Smooth muscle cell (in vitro differentiated cells): ENCODE data around the gene DGCR2. TPM values are rescaled to one million over a fixed set of nuclear protein-coding genes. Genes with fewer than 3 reads are reported as not detected.

ENCODE experiments used
- DNase-seq: peaks from one replicate; lab custom pipeline; 2025; ENCODE audit not compliant: unreplicated experiment; lab: John Stamatoyannopoulos, UW
- H2AFZ ChIP-seq: fragments of 200-600 bp; sonication (generic); 2 replicates; pipeline ENCODE4 v1.6.0; 2016; ENCODE audit warnings: antibody characterized with exemption, low read depth, mild to moderate bottlenecking
- H3F3A ChIP-seq: fragments of 200-600 bp; sonication (generic); 2 replicates; pipeline ENCODE4 v1.6.0; 2017; ENCODE audit warnings: antibody characterized with exemption, low read depth
- H3K27ac ChIP-seq: fragments of 200-600 bp; sonication (generic); 2 replicates; pipeline ENCODE4 v1.5.1; 2016; ENCODE audit warnings: low read depth, mild to moderate bottlenecking
- H3K27me3 ChIP-seq: fragments of 200-600 bp; sonication (generic); 2 replicates; pipeline ENCODE4 v1.6.1; 2016; ENCODE audit warnings: low read depth, mild to moderate bottlenecking
- H3K36me3 ChIP-seq: fragments of 200-600 bp; sonication (generic); 2 replicates; pipeline ENCODE4 v1.5.1; 2016; ENCODE audit warnings: low read depth
- H3K4me1 ChIP-seq: fragments of 200-600 bp; sonication (generic); 2 replicates; pipeline ENCODE4 v1.5.1; 2016; ENCODE audit warnings: low read depth
- H3K4me2 ChIP-seq: fragments of 200-600 bp; sonication (generic); 2 replicates; pipeline ENCODE4 v1.6.0; 2016; ENCODE audit warnings: mild to moderate bottlenecking
- H3K4me3 ChIP-seq: fragments of 200-600 bp; sonication (generic); 2 replicates; pipeline ENCODE4 v1.5.1; 2016; ENCODE audit warnings: mild to moderate bottlenecking
- H3K79me2 ChIP-seq: fragments of 200-600 bp; sonication (generic); 2 replicates; pipeline ENCODE4 v1.6.0; 2016; ENCODE audit warnings: low read depth, mild to moderate bottlenecking
- H3K9ac ChIP-seq: fragments of 200-600 bp; sonication (generic); 2 replicates; pipeline ENCODE4 v1.6.0; 2016; ENCODE audit warnings: low read depth
- H3K9me3 ChIP-seq: fragments of 200-600 bp; sonication (generic); replicated peaks from 2 replicates; pipeline ENCODE4 v1.5.1; 2016; ENCODE audit warnings: low read depth
- H4K20me1 ChIP-seq: fragments of 200-600 bp; sonication (generic); 2 replicates; pipeline ENCODE4 v1.6.0; 2016; ENCODE audit warnings: low read depth
- CTCF ChIP-seq: fragments of 200-600 bp; sonication (generic); IDR thresholded peaks from 2 replicates; pipeline ENCODE4 v1.5.1; 2017; ENCODE audit warnings: borderline replicate concordance, mild to moderate bottlenecking, antibody characterized with exemption; ENCODE audit not compliant: insufficient read depth, poor library complexity, severe bottlenecking
- WGBS: methylation state at CpG from one replicate; pipeline ENCODE4 v1.1.7; 2016; ENCODE audit warnings: low lambda C conversion rate; 5-methylcytosine and 5-hydroxymethylcytosine counted together
- polyA plus RNA-seq: library from polyadenylated mRNA; unstranded; fragments of >200 nt; fragmentation: Nextera tagmentation; extraction: Ambion mirVana; gene quantifications from 2 replicates; pipeline ENCODE4 v1.2.1, GENCODE V29; 2016
- total RNA-seq: library from RNA; depleted of rRNA; stranded (reverse); fragments of >200 nt; gene quantifications from 2 replicates; pipeline ENCODE4 v1.2.3, GENCODE V29; 2014

DGCR2 gene
- total and polyA plus RNA-seq, 2 experiments from 2014 or later, result 46.7 to 53.2 TPM

DNA sequence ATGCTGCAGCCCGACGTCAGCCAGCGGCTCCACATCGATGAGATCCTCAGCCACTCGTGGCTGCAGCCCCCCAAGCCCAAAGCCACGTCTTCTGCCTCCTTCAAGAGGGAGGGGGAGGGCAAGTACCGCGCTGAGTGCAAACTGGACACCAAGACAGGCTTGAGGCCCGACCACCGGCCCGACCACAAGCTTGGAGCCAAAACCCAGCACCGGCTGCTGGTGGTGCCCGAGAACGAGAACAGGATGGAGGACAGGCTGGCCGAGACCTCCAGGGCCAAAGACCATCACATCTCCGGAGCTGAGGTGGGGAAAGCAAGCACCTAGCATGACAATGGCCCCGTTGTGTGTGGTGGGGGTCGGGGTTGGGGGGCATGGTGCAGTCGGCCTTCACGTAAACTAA, 9.9 kb upstream of the DGCR2 start:
- Histone ChIP-seq H3K4me2 (no peak overlapping the region), H3K79me2 (no peaks in the 10 kb centered on the region), H3K36me3 (no peaks in the 10 kb centered on the region), H3K4me1 (no peaks in the 10 kb centered on the region), H3K27me3 (no peaks in the 10 kb centered on the region), H2AFZ (no peak overlapping the region), H3K4me3 (no peak overlapping the region), H3K9me3 (no peaks in the 10 kb centered on the region), H3K27ac (no peak overlapping the region), H3K9ac (no peak overlapping the region), H4K20me1 (no peaks in the 10 kb centered on the region), H3F3A (no peaks in the 10 kb centered on the region)
- WGBS, result 97% methylated on average over 20 of the region's 20 CpGs
- no peak for DNase-seq
- no peak for TF ChIP-seq CTCF

- Histone ChIP-seq H4K20me1 (no peaks in the 10 kb centered on the region), H3K27me3 (no peaks in the 10 kb centered on the region), H3K9ac (no peak overlapping the region), H3K4me1 (no peaks in the 10 kb centered on the region), H3F3A (no peaks in the 10 kb centered on the region), H3K9me3 (no peaks in the 10 kb centered on the region), H3K4me2 (no peak overlapping the region), H3K79me2 (no peaks in the 10 kb centered on the region), H3K4me3 (no peak overlapping the region), H3K36me3 (no peaks in the 10 kb centered on the region), H2AFZ (no peak overlapping the region), H3K27ac (no peak overlapping the region)
- WGBS, result 98% methylated on average over 19 of the region's 19 CpGs
- no peak for TF ChIP-seq CTCF
- no peak for DNase-seq
These were observed 9.4 kb upstream of the DGCR2 start for GRCh38 chr22:19131685-19132015.

- no peak within 1 kb of the TSS for H3K9ac ChIP-seq
These were observed 8.9 kb upstream of the DGCR2 start, which contains the start of gene TSSK2 for GRCh38 chr22:19130959-19131684. TSSK2 (plus strand) TSS chr22:19131308; CDS start chr22:19131400, 92 bp downstream.

More at GRCh38 chr22:19130959-19131684, 8.9 kb upstream of the DGCR2 start, which contains the start of gene TSSK2:
- Histone ChIP-seq H3K36me3 (no peaks in the 10 kb centered on the region), H3K4me1 (no peaks in the 10 kb centered on the region), H3K9me3 (no peaks in the 10 kb centered on the region), H3K79me2 (no peaks in the 10 kb centered on the region), H3K4me2 (no peak within 1 kb of the TSS), H3F3A (no peaks in the 10 kb centered on the region), H3K27ac (no peak within 1 kb of the TSS), H4K20me1 (no peaks in the 10 kb centered on the region), H3K27me3 (no peaks in the 10 kb centered on the region), H3K4me3 (no peak within 1 kb of the TSS), H2AFZ (no peak within 1 kb of the TSS)
- no peak for TF ChIP-seq CTCF
- 92% methylated on average over 27 of the region's 27 CpGs for WGBS
- DNase-seq, result no peak
